Trophoblast cell (in vitro differentiated cells and primary cell): ENCODE results near the gene RASSF5.

Experiments
- DNase-seq, 2 donors: peaks; one replicate each; pipeline ENCODE4 v3.0.0-alpha.2; 2016
- H2AFZ ChIP-seq: 2 replicates; pipeline ENCODE4 v1.6.1; 2013; ENCODE audit warnings: low read length, moderate library complexity, mild to moderate bottlenecking; ENCODE audit not compliant: insufficient read depth, poor library complexity
- H2AK5ac ChIP-seq: 2 replicates; pipeline ENCODE4 v1.6.1; 2013; ENCODE audit warnings: mild to moderate bottlenecking, low read length
- H2BK120ac ChIP-seq: 2 replicates; pipeline ENCODE4 v1.6.1; 2013; ENCODE audit warnings: low read length, mild to moderate bottlenecking, moderate library complexity; ENCODE audit not compliant: insufficient read depth, poor library complexity
- H2BK12ac ChIP-seq: 2 replicates; pipeline ENCODE4 v1.6.1; 2013; ENCODE audit warnings: mild to moderate bottlenecking, low read length, moderate library complexity
- H2BK5ac ChIP-seq: 2 replicates; pipeline ENCODE4 v1.6.1; 2013; ENCODE audit warnings: low read length, low read depth, moderate library complexity, mild to moderate bottlenecking; ENCODE audit not compliant: poor library complexity
- H3K14ac ChIP-seq: 2 replicates; pipeline ENCODE4 v1.6.1; 2013; ENCODE audit warnings: mild to moderate bottlenecking, low read length
- H3K18ac ChIP-seq: 2 replicates; pipeline ENCODE4 v1.6.1; 2013; ENCODE audit warnings: mild to moderate bottlenecking, low read length
- H3K23ac ChIP-seq: 2 replicates; pipeline ENCODE4 v1.6.1; 2013; ENCODE audit warnings: low read length
- H3K27ac ChIP-seq: 2 replicates; pipeline ENCODE4 v1.5.1; 2013; ENCODE audit warnings: low read depth, mild to moderate bottlenecking, inconsistent platforms, low read length, moderate library complexity
- H3K27me3 ChIP-seq: 2 replicates; pipeline ENCODE4 v1.6.1; 2013; ENCODE audit warnings: inconsistent platforms, mild to moderate bottlenecking, low read length, moderate library complexity; ENCODE audit not compliant: insufficient read depth
- H3K36me3 ChIP-seq, 2 experiments: 1 replicate in 1 of 2; 2 replicates in 1 of 2; pipeline ENCODE4 v1.6.1; 2013; ENCODE audit warnings: low read length in 2 of 2, mild to moderate bottlenecking in 2 of 2, moderate library complexity in 1 of 2; ENCODE audit not compliant: insufficient read depth in 2 of 2, control insufficient read depth in 1 of 2
- H3K4ac ChIP-seq: 2 replicates; pipeline ENCODE4 v1.6.1; 2013; ENCODE audit warnings: low read depth, mild to moderate bottlenecking, low read length, moderate library complexity
- H3K4me1 ChIP-seq, 2 experiments: 1 replicate in 1 of 2; 2 replicates in 1 of 2; pipeline ENCODE4 v1.6.1; 2013; ENCODE audit warnings: low read length in 2 of 2, mild to moderate bottlenecking in 2 of 2, moderate library complexity in 1 of 2; ENCODE audit not compliant: insufficient read depth in 2 of 2, control insufficient read depth in 1 of 2
- H3K4me2 ChIP-seq: 2 replicates; pipeline ENCODE4 v1.6.1; 2013; ENCODE audit warnings: inconsistent platforms, mild to moderate bottlenecking, low read length, moderate library complexity
- H3K4me3 ChIP-seq: 2 replicates; pipeline ENCODE4 v1.5.1; 2013; ENCODE audit warnings: mild to moderate bottlenecking, low read depth, low read length, inconsistent platforms
- H3K79me1 ChIP-seq: one replicate; pipeline ENCODE4 v1.6.1; 2013; ENCODE audit warnings: low read length
- H3K79me2 ChIP-seq: 2 replicates; pipeline ENCODE4 v1.6.1; 2013; ENCODE audit warnings: low read length, mild to moderate bottlenecking; ENCODE audit not compliant: control insufficient read depth, insufficient read depth, poor library complexity
- H3K9ac ChIP-seq: 2 replicates; pipeline ENCODE4 v1.6.1; 2013; ENCODE audit warnings: mild to moderate bottlenecking, low read length
- H3K9me3 ChIP-seq: 2 replicates; pipeline ENCODE4 v1.6.1; 2013; ENCODE audit warnings: low read depth, mild to moderate bottlenecking, control low read depth, inconsistent platforms, low read length; ENCODE audit not compliant: insufficient read depth
- H4K12ac ChIP-seq: 2 replicates; pipeline ENCODE4 v1.6.1; 2013; ENCODE audit warnings: low read depth, mild to moderate bottlenecking, low read length, moderate library complexity
- H4K8ac ChIP-seq: 2 replicates; pipeline ENCODE4 v1.6.1; 2013; ENCODE audit warnings: low read depth, mild to moderate bottlenecking, low read length, moderate library complexity
- H4K91ac ChIP-seq: one replicate; pipeline ENCODE4 v1.6.1; 2013; ENCODE audit warnings: low read depth, mild to moderate bottlenecking, low read length, moderate library complexity
- WGBS: extraction: QIAGEN DNeasy Blood & Tissue Kit; methylation state at CpG from one replicate; pipeline ENCODE4 v1.1.7; 2013; ENCODE audit warnings: missing lambda C conversion rate; ENCODE audit not compliant: insufficient read length, insufficient coverage; ENCODE audit errors: extremely low coverage; 5-methylcytosine and 5-hydroxymethylcytosine counted together

RASSF5 gene

GRCh38 chr1:206472454-206472853 lies 34.9 kb upstream of the RASSF5 start:
- no peak overlapping the region for H4K12ac ChIP-seq
- no peak overlapping the region for H3K9ac ChIP-seq
- H3K9me3 ChIP-seq = peaks cover 5% of the 10 kb centered on the region
- H3K4me2 ChIP-seq = no peak overlapping the region
- H3K4me3 ChIP-seq = no peak overlapping the region
- no peak overlapping the region for H4K91ac ChIP-seq
- H2AK5ac ChIP-seq = no peak overlapping the region
- H2BK5ac ChIP-seq = no peak overlapping the region
- H3K79me2 ChIP-seq = peaks cover 4% of the 10 kb centered on the region
- no peak overlapping the region for H3K14ac ChIP-seq
- H2BK120ac ChIP-seq = no peak overlapping the region
- H2AFZ ChIP-seq = no peak overlapping the region
- H3K27ac ChIP-seq = no peak overlapping the region
- DNase-seq = peak in 1 of 2 donors; percentile 30
- no peak overlapping the region for H3K4ac ChIP-seq
- no peak overlapping the region for H3K23ac ChIP-seq
- H3K4me1 ChIP-seq = peaks cover 22 to 33% of the 10 kb centered on the region in 2 experiments
- no CpG with 5 or more reads among the region's 3 CpGs for WGBS
- no peak overlapping the region for H2BK12ac ChIP-seq
- H3K36me3 ChIP-seq = peaks cover 4% of the 10 kb centered on the region in 2 experiments
- H3K27me3 ChIP-seq = no peaks in the 10 kb centered on the region
- no peak overlapping the region for H4K8ac ChIP-seq
- peaks cover 11% of the 10 kb centered on the region for H3K79me1 ChIP-seq
- H3K18ac ChIP-seq = no peak overlapping the region

GRCh38 chr1:206472886-206473285 lies 34.4 kb upstream of the RASSF5 start:
- no peak overlapping the region for H2BK12ac ChIP-seq
- H3K23ac ChIP-seq = no peak overlapping the region
- no peak for DNase-seq
- H3K14ac ChIP-seq = no peak overlapping the region
- H2BK5ac ChIP-seq = no peak overlapping the region
- H3K79me1 ChIP-seq = peaks cover 11% of the 10 kb centered on the region
- H3K27ac ChIP-seq = no peak overlapping the region
- no peaks in the 10 kb centered on the region for H3K27me3 ChIP-seq
- H4K12ac ChIP-seq = no peak overlapping the region
- H3K79me2 ChIP-seq = peaks cover 4% of the 10 kb centered on the region
- no peak overlapping the region for H4K91ac ChIP-seq
- no CpG with 5 or more reads among the region's 5 CpGs for WGBS
- H4K8ac ChIP-seq = no peak overlapping the region
- peaks cover 22 to 33% of the 10 kb centered on the region in 2 experiments for H3K4me1 ChIP-seq
- no peak overlapping the region for H2AK5ac ChIP-seq
- no peak overlapping the region for H3K4me3 ChIP-seq
- no peak overlapping the region for H2AFZ ChIP-seq
- no peak overlapping the region for H3K9ac ChIP-seq
- H3K36me3 ChIP-seq = peaks cover 4% of the 10 kb centered on the region in 2 experiments
- H2BK120ac ChIP-seq = no peak overlapping the region
- no peak overlapping the region for H3K4ac ChIP-seq
- no peak overlapping the region for H3K18ac ChIP-seq
- no peak overlapping the region for H3K4me2 ChIP-seq
- peaks cover 5% of the 10 kb centered on the region for H3K9me3 ChIP-seq

- no peak overlapping the region for H3K18ac ChIP-seq
- no CpG with 5 or more reads among the region's 17 CpGs for WGBS
- no peak for DNase-seq
- H3K9ac ChIP-seq = no peak overlapping the region
- no peak overlapping the region for H2AK5ac ChIP-seq
- no peak overlapping the region for H2BK5ac ChIP-seq
- H3K4me2 ChIP-seq = no peak overlapping the region
- H3K14ac ChIP-seq = no peak overlapping the region
- no peak overlapping the region for H2BK120ac ChIP-seq
- no peak overlapping the region for H2AFZ ChIP-seq
- no peaks in the 10 kb centered on the region for H3K27me3 ChIP-seq
- no peak overlapping the region for H3K4ac ChIP-seq
- no peak overlapping the region for H4K91ac ChIP-seq
- H4K8ac ChIP-seq = no peak overlapping the region
- peaks cover 4% of the 10 kb centered on the region in 2 experiments for H3K36me3 ChIP-seq
- H3K79me1 ChIP-seq = no peaks in the 10 kb centered on the region
- H4K12ac ChIP-seq = no peak overlapping the region
- H3K27ac ChIP-seq = no peak overlapping the region
- H3K4me3 ChIP-seq = no peak overlapping the region
- no peaks in the 10 kb centered on the region for H3K79me2 ChIP-seq
- no peak overlapping the region for H2BK12ac ChIP-seq
- H3K9me3 ChIP-seq = peaks cover 5% of the 10 kb centered on the region
- no peak overlapping the region for H3K23ac ChIP-seq
- peaks cover 9 to 16% of the 10 kb centered on the region in 2 experiments for H3K4me1 ChIP-seq
Observed at GRCh38 chr1:206476058-206476457, 31.3 kb upstream of the RASSF5 start.

GRCh38 chr1:206476591-206476990 lies 30.7 kb upstream of the RASSF5 start:
- no peak overlapping the region for H3K4me2 ChIP-seq
- DNase-seq = no peak
- no peaks in the 10 kb centered on the region for H3K79me2 ChIP-seq
- no peak overlapping the region for H2AFZ ChIP-seq
- no peak overlapping the region for H3K23ac ChIP-seq
- H3K36me3 ChIP-seq = peaks cover 4% of the 10 kb centered on the region in 2 experiments
- no peak overlapping the region for H3K14ac ChIP-seq
- H2BK120ac ChIP-seq = no peak overlapping the region
- H3K18ac ChIP-seq = no peak overlapping the region
- H3K79me1 ChIP-seq = no peaks in the 10 kb centered on the region
- H2BK5ac ChIP-seq = no peak overlapping the region
- no peak overlapping the region for H3K27ac ChIP-seq
- H3K9me3 ChIP-seq = peaks cover 5% of the 10 kb centered on the region
- no peak overlapping the region for H3K4ac ChIP-seq
- H4K8ac ChIP-seq = no peak overlapping the region
- H2BK12ac ChIP-seq = no peak overlapping the region
- H3K4me1 ChIP-seq = peaks cover 4 to 10% of the 10 kb centered on the region in 2 experiments
- H3K4me3 ChIP-seq = no peak overlapping the region
- no peak overlapping the region for H3K9ac ChIP-seq
- H4K91ac ChIP-seq = no peak overlapping the region
- H2AK5ac ChIP-seq = no peak overlapping the region
- H4K12ac ChIP-seq = no peak overlapping the region
- no peaks in the 10 kb centered on the region for H3K27me3 ChIP-seq
- WGBS = no CpG with 5 or more reads among the region's 14 CpGs
